GM12891 (cell line): ENCODE results near the gene PRR15.

Experiments used
- POLR2A ChIP-seq: IDR thresholded peaks from 2 replicates; pipeline ENCODE4 v1.6.1; 2011; ENCODE audit warnings: low read depth, low read length, control low read depth
- POLR2AphosphoS5 ChIP-seq: IDR thresholded peaks from 2 replicates; pipeline ENCODE4 v1.6.1; 2011; ENCODE audit warnings: low read depth, low read length, control low read depth
- SPI1 ChIP-seq: IDR thresholded peaks from 2 replicates; pipeline ENCODE4 v1.6.1; 2011; ENCODE audit warnings: low read depth, low read length, control low read depth
- TAF1 ChIP-seq: IDR thresholded peaks from 2 replicates; pipeline ENCODE4 v1.6.1; 2011; ENCODE audit warnings: low read depth, low read length, control low read depth

DNA sequence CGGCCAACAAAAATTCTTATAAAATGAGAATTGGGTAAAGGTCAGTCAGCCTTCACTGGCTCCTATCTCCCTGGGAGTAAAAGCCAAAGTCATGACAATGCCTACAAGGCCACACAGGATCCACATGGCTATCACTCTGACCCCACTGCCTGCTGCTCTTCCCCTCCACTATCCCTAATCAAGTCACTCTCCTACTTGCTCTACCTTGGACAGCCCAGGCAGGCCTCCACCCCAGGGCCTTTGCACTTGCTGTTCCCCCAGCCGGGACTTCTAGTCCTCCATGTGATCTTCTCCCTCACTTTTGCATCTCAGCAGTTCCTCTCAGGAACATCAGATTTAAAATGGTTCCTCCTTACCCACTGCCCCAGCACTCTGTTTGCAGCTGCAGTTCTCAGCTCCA lies 50.6 kb downstream of the PRR15 start:
- TF ChIP-seq SPI1, result no peak
- TF ChIP-seq TAF1, result no peak
- TF ChIP-seq POLR2A, result no peak
- no peak for TF ChIP-seq POLR2AphosphoS5
